GM12878 (cell line): ENCODE results near the gene MAST4. TPM values are rescaled to one million over a fixed set of nuclear protein-coding genes. Genes with fewer than 3 reads are reported as not detected.

Source experiments
- ATAC-seq: fragments of 200-7000 bp; cut with Tn5 transposase; 3 replicates; pipeline ENCODE4 v1.9.1; 2020; ENCODE audit warnings: mild to moderate bottlenecking, moderate library complexity
- BruUV-seq: library from RNA; stranded (reverse); fragments of 400-500 nt; replicated peaks from 2 replicates; lab custom pipeline; 2021; lab: Mats Ljungman, UMichigan
- CTCF ChIA-PET: fragments of 300-600 bp; sonication (Branson Sonifier 250); formaldehyde crosslinking; extraction: SDS; loops from one replicate; lab custom pipeline; 2021; ENCODE audit warnings: inconsistent platforms; lab: Yijun Ruan, JAX
- POLR2A ChIA-PET: fragments of 350-600 bp; formaldehyde crosslinking; extraction: SDS; loops from one replicate; lab custom pipeline; 2021; ENCODE audit warnings: inconsistent platforms; lab: Charles Lee
- RAD21 ChIA-PET: fragments of 300-600 bp; sonication (Branson Sonifier 250); formaldehyde crosslinking; loops from one replicate; lab custom pipeline; 2023; ENCODE audit warnings: antibody characterized with exemption; ENCODE audit not compliant: unreplicated experiment; lab: Charles Lee
- SMC1A ChIA-PET: fragments of 300-600 bp; sonication (Branson Sonifier 250); formaldehyde crosslinking; loops from one replicate; lab custom pipeline; 2023; ENCODE audit not compliant: unreplicated experiment, uncharacterized antibody; lab: Charles Lee
- DNase-seq: peaks from one replicate; pipeline ENCODE4 v3.0.0-alpha.2; 2011; ENCODE audit warnings: low read depth, low spot score
- FAIRE-seq: peaks from 3 replicates; lab custom pipeline; 2011; peaks lifted over from hg19 to GRCh38; lab: Jason Lieb, UNC
- H2AFZ ChIP-seq: 2 replicates; pipeline ENCODE4 v1.6.0; 2011; ENCODE audit warnings: low read depth, low read length, control low read depth; ENCODE audit not compliant: control insufficient read depth
- H3K27ac ChIP-seq: 2 replicates; pipeline ENCODE4 v1.5.1; 2011; ENCODE audit warnings: control low read depth; ENCODE audit not compliant: control insufficient read depth, insufficient read depth
- H3K27me3 ChIP-seq, 2 experiments: replicated peaks in 1 of 2; 2 replicates each; pipeline versions ENCODE4 v1.6.0 to v1.6.1; 2011; ENCODE audit warnings: low read length in 1 of 2; ENCODE audit not compliant: control insufficient read depth in 2 of 2, insufficient read depth in 2 of 2
- H3K36me3 ChIP-seq, 2 experiments: 2 replicates each; pipeline ENCODE4 v1.5.1; 2011; ENCODE audit warnings: low read length in 1 of 2; ENCODE audit not compliant: control insufficient read depth in 2 of 2, insufficient read depth in 2 of 2
- H3K4me1 ChIP-seq: 2 replicates; pipeline ENCODE4 v1.6.1; 2011; ENCODE audit warnings: mild to moderate bottlenecking, low read length, moderate library complexity, mixed read lengths; ENCODE audit not compliant: control insufficient read depth, insufficient read depth
- H3K4me2 ChIP-seq: 2 replicates; pipeline ENCODE4 v1.6.0; 2011; ENCODE audit warnings: control low read depth; ENCODE audit not compliant: control insufficient read depth, insufficient read depth
- H3K4me3 ChIP-seq: fragments of 200-600 bp; sonication (generic); 2 replicates; pipeline ENCODE4 v1.5.1; 2016
- H3K79me2 ChIP-seq: 2 replicates; pipeline ENCODE4 v1.6.0; 2011; ENCODE audit warnings: low read length; ENCODE audit not compliant: control insufficient read depth, insufficient read depth
- H3K9ac ChIP-seq: 2 replicates; pipeline ENCODE4 v1.8.0; 2011; ENCODE audit warnings: low read length, control low read depth, mixed read lengths; ENCODE audit not compliant: control insufficient read depth, insufficient read depth
- H3K9me3 ChIP-seq: replicated peaks from 3 replicates; pipeline ENCODE4 v1.5.1; 2011; ENCODE audit warnings: mild to moderate bottlenecking, low read length; ENCODE audit not compliant: control insufficient read depth, insufficient read depth
- H4K20me1 ChIP-seq: 2 replicates; pipeline ENCODE4 v1.6.0; 2011; ENCODE audit not compliant: control insufficient read depth, insufficient read depth
- ATF7 ChIP-seq: fragments of 450-650 bp; IDR thresholded peaks from 2 replicates; pipeline ENCODE4 v1.6.1; 2016; ENCODE audit warnings: low read depth, mild to moderate bottlenecking
- BCL3 ChIP-seq: IDR thresholded peaks from 2 replicates; pipeline ENCODE4 v1.6.1; 2011; ENCODE audit warnings: borderline replicate concordance, low read depth, mild to moderate bottlenecking, moderate library complexity, low read length; ENCODE audit not compliant: insufficient read depth, poor library complexity, severe bottlenecking
- BRCA1 ChIP-seq: IDR thresholded peaks from 2 replicates; pipeline ENCODE4 v1.6.1; 2011; ENCODE audit warnings: low read depth, low read length, improper control_type of control experiment
- CHD4 ChIP-seq: fragments of 200-600 bp; sonication (generic); IDR thresholded peaks from 2 replicates; pipeline ENCODE4 v1.6.1; 2016; ENCODE audit warnings: mild to moderate bottlenecking
- CREB1 ChIP-seq: IDR thresholded peaks from 2 replicates; pipeline ENCODE4 v1.6.1; 2012; ENCODE audit warnings: low read depth, mild to moderate bottlenecking, inconsistent platforms
- CTCF ChIP-seq, 3 experiments: IDR thresholded peaks in 2 of 3; conservative IDR thresholded peaks in 1 of 3; 2 replicates each; pipeline ENCODE4 v1.5.1; 2011; ENCODE audit warnings: low read depth in 3 of 3, low read length in 3 of 3, mild to moderate bottlenecking in 3 of 3, control low read depth in 2 of 3, moderate library complexity in 2 of 3, inconsistent platforms in 1 of 3, mixed read lengths in 1 of 3; ENCODE audit not compliant: control insufficient read depth in 2 of 3, insufficient read depth in 1 of 3; ENCODE audit errors: extremely low read depth in 1 of 3
- ELK1 ChIP-seq: IDR thresholded peaks from 2 replicates; pipeline ENCODE4 v1.6.1; 2012; ENCODE audit warnings: low read depth, low read length, improper control_type of control experiment
- ESRRA ChIP-seq: IDR thresholded peaks from 2 replicates; pipeline ENCODE4 v1.6.1; 2012; ENCODE audit warnings: mild to moderate bottlenecking, low read length, improper control_type of control experiment
- FOXK2 ChIP-seq: fragments of 450-650 bp; IDR thresholded peaks from 2 replicates; pipeline ENCODE4 v1.6.1; 2017; ENCODE audit warnings: mild to moderate bottlenecking, moderate library complexity
- HCFC1 ChIP-seq: fragments of 150-350 bp; IDR thresholded peaks from 2 replicates; pipeline ENCODE4 v1.6.1; 2014; ENCODE audit warnings: low read length
- IRF5 ChIP-seq: fragments of 450-650 bp; IDR thresholded peaks from 2 replicates; pipeline ENCODE4 v1.6.1; 2017; ENCODE audit warnings: borderline replicate concordance
- MYC ChIP-seq: IDR thresholded peaks from 2 replicates; pipeline ENCODE4 v1.6.1; 2011; ENCODE audit warnings: mild to moderate bottlenecking, low read length, moderate library complexity, inconsistent platforms; ENCODE audit not compliant: insufficient read depth, insufficient replicate concordance, insufficient read length, severe bottlenecking
- PAX5 ChIP-seq: IDR thresholded peaks from 2 replicates; pipeline ENCODE4 v1.6.1; 2011; ENCODE audit warnings: low read depth, low read length, borderline replicate concordance
- RFX5 ChIP-seq: IDR thresholded peaks from 2 replicates; pipeline ENCODE4 v1.6.1; 2011; ENCODE audit warnings: low read depth, low read length, improper control_type of control experiment
- SIN3A ChIP-seq: IDR thresholded peaks from 2 replicates; pipeline ENCODE4 v1.6.1; 2012; ENCODE audit warnings: low read depth, low read length, improper control_type of control experiment
- TCF7 ChIP-seq: IDR thresholded peaks from 2 replicates; pipeline ENCODE4 v1.6.1; 2014; ENCODE audit warnings: antibody characterized with exemption, borderline replicate concordance
- WGBS: methylation state at CpG from one replicate; pipeline ENCODE4 v1.1.6; 2016; ENCODE audit warnings: low lambda C conversion rate; ENCODE audit not compliant: insufficient replicate concordance, insufficient coverage; ENCODE audit errors: missing lambda C conversion rate; 5-methylcytosine and 5-hydroxymethylcytosine counted together
- in situ Hi-C: fragments of 300-500 bp; cut with MboI; formaldehyde crosslinking; loops from 9 replicates; pipeline ENCODE4 v1.14.3; 2018; ENCODE audit warnings: mixed read lengths
- intact Hi-C: fragments of 100-400 bp; cut with micrococcal nuclease; formaldehyde crosslinking; loops from one replicate; pipeline ENCODE4 v1.14.2; 2022; ENCODE audit not compliant: unreplicated experiment
- polyA plus RNA-seq, 11 experiments: library from polyadenylated mRNA; depleted of rRNA in 4 of 11; unstranded in 6 of 11; stranded (reverse) in 5 of 11; fragments of >200 nt; fragmentation: Nextera tagmentation in 4 of 11; fragmentation: Illumina TruSeq in 1 of 11; extraction: Ambion mirVana in 4 of 11; extraction: Trizol in 1 of 11; gene quantifications; 1 replicate in 1 of 11; 2 replicates in 10 of 11; pipeline versions ENCODE4 v1.2.1 to v1.2.3, GENCODE V29; 2011 to 2016; ENCODE audit warnings: inconsistent platforms in 2 of 11, missing spikeins in 2 of 11, low read depth in 1 of 11
- total RNA-seq, 4 experiments: library from RNA; depleted of rRNA in 3 of 4; stranded (reverse); fragments of >200 nt in 3 of 4; fragmentation: Illumina TruSeq in 1 of 4; extraction: Trizol in 1 of 4; gene quantifications; 2 replicates each; pipeline versions ENCODE4 v1.2.1 to v1.2.3, GENCODE V29; 2013 to 2021

Gene MAST4
- total and polyA plus RNA-seq, 10 of the 15 experiments (the other 5 are each of a cell fraction or from before 2014, with no cell fraction given): 0.02 to 1.6 (median 0.29) TPM; not detected in 1

- H3K27ac ChIP-seq: no peak overlapping the region
- no peaks in the 10 kb centered on the region for H3K36me3 ChIP-seq
- TF ChIP-seq BRCA1: no peak
- no peak for TF ChIP-seq TCF7
- TF ChIP-seq HCFC1: no peak
- TF ChIP-seq SIN3A: no peak
- no peak for TF ChIP-seq IRF5
- TF ChIP-seq MYC: no peak
- no peak for TF ChIP-seq ELK1
- TF ChIP-seq RFX5: no peak
- TF ChIP-seq PAX5: no peak
- TF ChIP-seq CREB1: no peak
- TF ChIP-seq ESRRA: no peak
- TF ChIP-seq BCL3: no peak
- TF ChIP-seq FOXK2: no peak
- TF ChIP-seq CHD4: no peak
- TF ChIP-seq ATF7: no peak
- TF ChIP-seq CTCF (IDR thresholded peaks at IDR 0.05 in 2 of 3, conservative IDR thresholded peaks at IDR 0.05 in 1 of 3; ENCODE audit: control insufficient read depth in 2 of 3, extremely low read depth in 1 of 3, insufficient read depth in 1 of 3, low read depth in 3 of 3, low read length in 3 of 3): no peak
- H3K4me2 ChIP-seq: no peak overlapping the region
- in situ Hi-C loops (no loop called here), intact Hi-C loops (no loop called here)
- no peak overlapping the region for H2AFZ ChIP-seq
- no peaks in the 10 kb centered on the region for H3K9me3 ChIP-seq
- WGBS: 19% methylated on average over 3 of the region's 3 CpGs
- ATAC-seq (no peak), DNase-seq (no peak), FAIRE-seq (no peak)
- ChIA-PET SMC1A (interaction anchor here (0.9 kb wide), 1 partner anchor 8 kb away, joined by 3 read pairs; no protein-coding TSS in a partner anchor), CTCF (interaction anchor here (0.8 kb wide), 1 partner anchor 32 kb away, joined by 3 read pairs; no protein-coding TSS in a partner anchor), POLR2A (no interaction called here), RAD21 (no interaction called here)
- H3K27me3 ChIP-seq: no peaks in the 10 kb centered on the region
- H3K9ac ChIP-seq: no peak overlapping the region
- H3K79me2 ChIP-seq: no peaks in the 10 kb centered on the region
- no peaks in the 10 kb centered on the region for H4K20me1 ChIP-seq
- no peaks in the 10 kb centered on the region for H3K4me1 ChIP-seq
- no TSS peak for BruUV-seq
- H3K4me3 ChIP-seq: no peak overlapping the region
Measured at GRCh38 chr5:66906021-66906420, 309.8 kb downstream of the MAST4 start.
